ENCODE data around the gene CSNK1G2.

The CSNK1G2 gene

DNA sequence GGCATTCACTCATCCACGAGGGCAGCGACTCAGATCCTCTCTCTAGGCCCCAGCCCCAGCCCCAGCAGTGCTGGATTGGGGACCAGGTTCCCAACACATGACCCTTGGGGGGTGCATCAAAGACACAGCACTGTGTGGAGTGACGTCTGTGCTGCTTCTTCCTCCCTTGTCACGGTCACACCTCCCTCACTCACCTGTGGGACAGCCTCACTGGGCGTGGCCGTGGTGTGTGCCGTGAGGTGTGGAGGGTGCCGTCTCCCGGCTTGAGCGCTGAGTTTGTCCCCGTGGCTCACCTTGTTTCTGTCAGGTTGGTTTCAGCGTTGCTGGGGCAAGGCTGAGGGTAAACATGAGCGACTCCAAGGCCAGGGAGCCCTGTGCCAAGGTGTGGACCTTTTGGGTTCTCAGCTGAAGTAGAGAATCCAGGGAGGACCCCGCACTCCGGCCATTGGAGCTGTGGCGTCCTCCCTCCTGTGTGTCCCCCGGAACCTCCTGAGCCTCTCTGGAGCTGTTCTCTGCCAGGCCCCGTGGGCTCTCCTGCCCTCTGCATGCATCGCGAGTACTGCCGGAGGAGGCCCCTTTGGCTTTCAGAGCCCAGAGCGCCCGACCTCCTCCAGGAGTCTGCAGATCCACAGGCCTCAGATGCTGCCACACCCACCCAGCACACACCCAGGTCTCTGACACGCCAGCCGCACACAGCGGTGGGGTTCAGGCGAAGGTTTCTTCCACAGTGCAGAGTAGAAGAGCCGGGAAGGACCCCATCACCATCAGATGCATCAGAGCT, 33.6 kb downstream of the CSNK1G2 start:
- no peak for FAIRE-seq
- TF ChIP-seq CTCF (IDR thresholded peaks at IDR 0.05; ENCODE audit: insufficient read depth, missing control alignments), result no peak
- no peak for DNase-seq (ENCODE audit: insufficient read length, low spot score)

DNA sequence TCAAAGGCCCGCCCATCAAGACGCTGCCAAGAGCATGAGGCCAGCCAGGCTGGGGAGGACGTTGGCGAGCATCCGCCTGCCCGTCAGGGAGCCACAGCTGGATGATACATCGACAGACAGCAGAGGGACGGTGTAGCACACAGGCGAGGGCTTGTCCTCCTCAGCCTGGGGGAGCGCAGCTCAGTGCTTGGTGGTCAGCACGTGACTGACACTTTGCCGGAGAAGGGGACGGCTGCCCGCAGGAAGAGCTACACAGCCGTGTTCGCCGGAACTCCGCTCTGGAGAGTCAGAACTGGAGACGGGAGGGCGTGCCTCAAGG, 34.1 kb downstream of the CSNK1G2 start:
- FAIRE-seq (no peak), DNase-seq (ENCODE audit: insufficient read length, low spot score) (no peak)
- no peak for TF ChIP-seq CTCF (IDR thresholded peaks at IDR 0.05; ENCODE audit: insufficient read depth, missing control alignments)

DNA sequence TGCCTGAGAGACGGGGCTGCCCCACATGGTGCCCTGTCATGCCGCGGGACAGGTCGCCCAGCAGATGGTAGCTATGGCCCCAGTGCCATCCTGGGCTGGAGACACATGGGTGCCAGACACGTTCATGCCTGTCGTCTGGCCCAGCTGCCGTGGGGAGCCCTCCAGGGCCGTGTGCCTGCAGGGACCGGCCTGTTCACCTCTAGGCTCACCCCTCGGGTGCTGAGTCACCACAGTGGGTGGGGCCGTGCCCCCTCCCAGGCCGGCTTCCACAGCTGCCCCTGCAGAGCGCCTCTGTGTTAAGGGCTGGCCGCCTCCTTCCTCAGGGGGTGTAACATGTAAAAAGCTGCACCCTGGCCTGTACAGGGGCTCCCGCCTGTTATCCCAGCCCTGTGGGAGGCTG, 36.1 kb downstream of the CSNK1G2 start:
- DNase-seq (ENCODE audit: insufficient read length, low spot score) (no peak), FAIRE-seq (no peak)
- no peak for TF ChIP-seq CTCF (IDR thresholded peaks at IDR 0.05; ENCODE audit: insufficient read depth, missing control alignments)

- DNase-seq (ENCODE audit: insufficient read length, low spot score) (no peak), FAIRE-seq (no peak)
- TF ChIP-seq CTCF (IDR thresholded peaks at IDR 0.05; ENCODE audit: insufficient read depth, missing control alignments), result no peak
Measured at GRCh38 chr19:1978346-1978894, 37.4 kb downstream of the CSNK1G2 start.

DNA sequence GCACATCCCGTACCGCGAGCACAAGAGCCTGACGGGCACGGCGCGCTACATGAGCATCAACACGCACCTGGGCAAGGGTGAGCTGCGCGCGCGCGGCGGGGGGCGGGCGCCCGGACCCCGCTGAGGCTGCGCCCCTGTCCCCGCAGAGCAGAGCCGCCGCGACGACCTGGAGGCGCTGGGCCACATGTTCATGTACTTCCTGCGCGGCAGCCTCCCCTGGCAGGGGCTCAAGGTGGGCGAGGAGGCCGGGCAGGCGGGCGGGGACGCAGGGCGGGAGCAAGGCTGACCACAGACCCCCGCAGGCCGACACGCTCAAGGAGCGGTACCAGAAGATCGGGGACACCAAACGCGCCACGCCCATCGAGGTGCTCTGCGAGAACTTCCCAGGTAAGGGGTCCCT, 38.0 kb downstream of the CSNK1G2 start:
- FAIRE-seq, result no peak
- no peak for TF ChIP-seq CTCF (IDR thresholded peaks at IDR 0.05; ENCODE audit: insufficient read depth, missing control alignments)
- no peak for DNase-seq (ENCODE audit: insufficient read length, low spot score)

- FAIRE-seq (no peak), DNase-seq (ENCODE audit: insufficient read length, low spot score) (no peak)
- TF ChIP-seq CTCF (IDR thresholded peaks at IDR 0.05; ENCODE audit: insufficient read depth, missing control alignments), result no peak
Measured at GRCh38 chr19:1979642-1980041, 38.7 kb downstream of the CSNK1G2 start.

GRCh38 chr19:1980091-1980808, 39.3 kb downstream of the CSNK1G2 start:
- no peak for DNase-seq (ENCODE audit: insufficient read length, low spot score)
- FAIRE-seq, result no peak
- TF ChIP-seq CTCF (IDR thresholded peaks at IDR 0.05; ENCODE audit: insufficient read depth, missing control alignments), result no peak
